HEK293T (cell line): ENCODE data around the gene RTRAF.

ENCODE experiments used
- CTCF ChIA-PET: fragments of 350-600 bp; formaldehyde crosslinking; extraction: SDS; loops from one replicate; lab custom pipeline; 2021; ENCODE audit warnings: antibody characterized with exemption, inconsistent platforms; lab: Yijun Ruan, JAX
- POLR2A ChIA-PET: fragments of 350-600 bp; formaldehyde crosslinking; extraction: SDS; loops from one replicate; lab custom pipeline; 2020; ENCODE audit warnings: antibody characterized with exemption, inconsistent platforms; lab: Yijun Ruan, JAX
- DNase-seq: peaks from one replicate; pipeline ENCODE4 v3.0.0; 2012; ENCODE audit warnings: mixed read lengths; ENCODE audit errors: extremely low spot score
- ARNT ChIP-seq: fragments of 450-650 bp; IDR thresholded peaks from 2 replicates; pipeline ENCODE4 v1.6.1; 2017; ENCODE audit warnings: mild to moderate bottlenecking
- BHLHE40 ChIP-seq: fragments of 450-650 bp; IDR thresholded peaks from 2 replicates; pipeline ENCODE4 v1.6.1; 2016; ENCODE audit warnings: mild to moderate bottlenecking, moderate library complexity, borderline replicate concordance
- CTBP1 ChIP-seq: fragments of 450-650 bp; IDR thresholded peaks from 2 replicates; pipeline ENCODE4 v1.6.1; 2016; ENCODE audit warnings: borderline replicate concordance
- ELF4 ChIP-seq: fragments of 450-650 bp; IDR thresholded peaks from 2 replicates; pipeline ENCODE4 v1.6.1; 2017; ENCODE audit warnings: antibody characterized with exemption
- FOXA1 ChIP-seq: fragments of 450-650 bp; IDR thresholded peaks from 2 replicates; pipeline ENCODE4 v1.6.1; 2016; ENCODE audit warnings: mild to moderate bottlenecking
- FOXK2 ChIP-seq: fragments of 450-650 bp; IDR thresholded peaks from 2 replicates; pipeline ENCODE4 v1.6.1; 2016; ENCODE audit warnings: mild to moderate bottlenecking
- FOXM1 ChIP-seq: fragments of 450-650 bp; IDR thresholded peaks from 2 replicates; pipeline ENCODE4 v1.6.1; 2017; ENCODE audit warnings: mild to moderate bottlenecking, borderline replicate concordance
- HDGF ChIP-seq: fragments of 450-650 bp; IDR thresholded peaks from 2 replicates; pipeline ENCODE4 v1.6.1; 2017; ENCODE audit warnings: antibody characterized with exemption, borderline replicate concordance
- L3MBTL2 ChIP-seq: fragments of 450-650 bp; conservative IDR thresholded peaks from 2 replicates; pipeline ENCODE4 v1.6.1; 2016; ENCODE audit warnings: mild to moderate bottlenecking
- LEF1 ChIP-seq: fragments of 450-650 bp; IDR thresholded peaks from 2 replicates; pipeline ENCODE4 v1.6.1; 2017; ENCODE audit warnings: mild to moderate bottlenecking, borderline replicate concordance
- NFRKB ChIP-seq: fragments of 450-650 bp; IDR thresholded peaks from 2 replicates; pipeline ENCODE4 v1.6.1; 2016; ENCODE audit warnings: mild to moderate bottlenecking, moderate library complexity
- PKNOX1 ChIP-seq: fragments of 450-650 bp; IDR thresholded peaks from 2 replicates; pipeline ENCODE4 v1.6.1; 2016
- SP1 ChIP-seq: fragments of 450-650 bp; IDR thresholded peaks from 2 replicates; pipeline ENCODE4 v1.6.1; 2017
- SUZ12 ChIP-seq: fragments of 450-650 bp; IDR thresholded peaks from 2 replicates; pipeline ENCODE4 v1.6.1; 2016; ENCODE audit warnings: mild to moderate bottlenecking
- TARDBP ChIP-seq: fragments of 450-650 bp; IDR thresholded peaks from 2 replicates; pipeline ENCODE4 v1.6.1; 2016
- ZNF384 ChIP-seq: fragments of 450-650 bp; IDR thresholded peaks from 2 replicates; pipeline ENCODE4 v1.6.1; 2016

RTRAF gene

GRCh38 chr14:51996148-51996746 is 6.9 kb downstream of the RTRAF start:
- CTCF ChIA-PET = interaction anchor here (0.6 to 2.1 kb wide), 7 partner anchors 18 to 417 kb away, joined by 3 to 5 read pairs (median 3); no protein-coding TSS in a partner anchor
- POLR2A ChIA-PET = no interaction called here
- TF ChIP-seq BHLHE40 (no peak), HDGF (no peak), SP1 (no peak), L3MBTL2 (no peak), CTBP1 (no peak), PKNOX1 (no peak), ARNT (no peak), LEF1 (no peak), FOXK2 (no peak), ZNF384 (no peak), FOXA1 (no peak), NFRKB (no peak), ELF4 (no peak), FOXM1 (no peak), SUZ12 (no peak)

GRCh38 chr14:51998348-51998747 is 9.0 kb downstream of the RTRAF start:
- no peak for DNase-seq
- CTCF ChIA-PET = no interaction called here
- POLR2A ChIA-PET = no interaction called here
- no peak for TF ChIP-seq ELF4

More at GRCh38 chr14:51996148-51996746, 6.9 kb downstream of the RTRAF start:
- no peak for DNase-seq

- DNase-seq = no peak
- CTCF ChIA-PET = no interaction called here
- POLR2A ChIA-PET = no interaction called here
- no peak for TF ChIP-seq BHLHE40
- no peak for TF ChIP-seq FOXM1
- TF ChIP-seq CTBP1 = no peak
- no peak for TF ChIP-seq LEF1
- no peak for TF ChIP-seq NFRKB
- TF ChIP-seq ELF4 = no peak
- no peak for TF ChIP-seq PKNOX1
- TF ChIP-seq L3MBTL2 = no peak
Measured at GRCh38 chr14:51999084-51999483, 9.7 kb downstream of the RTRAF start.

GRCh38 chr14:52000019-52000582 is 10.8 kb downstream of the RTRAF start:
- CTCF ChIA-PET = no interaction called here
- POLR2A ChIA-PET = no interaction called here
- no peak for TF ChIP-seq ELF4
- TF ChIP-seq L3MBTL2 = no peak
- TF ChIP-seq FOXA1 = no peak
- no peak for TF ChIP-seq ZNF384
- no peak for TF ChIP-seq ARNT
- TF ChIP-seq SUZ12 = no peak
- TF ChIP-seq CTBP1 = no peak
- TF ChIP-seq LEF1 = no peak
- no peak for TF ChIP-seq FOXM1
- no peak for TF ChIP-seq PKNOX1
- TF ChIP-seq TARDBP = no peak
- no peak for TF ChIP-seq HDGF
- TF ChIP-seq SP1 = no peak
- DNase-seq = no peak

GRCh38 chr14:52000696-52001095 is 11.3 kb downstream of the RTRAF start:
- ChIA-PET POLR2A (no interaction called here), CTCF (no interaction called here)
- DNase-seq = no peak
- TF ChIP-seq FOXA1 = no peak
- TF ChIP-seq SUZ12 = no peak
- TF ChIP-seq ARNT = no peak
- no peak for TF ChIP-seq NFRKB
- TF ChIP-seq SP1 = no peak
- TF ChIP-seq L3MBTL2 = no peak
- no peak for TF ChIP-seq CTBP1
- no peak for TF ChIP-seq BHLHE40
- no peak for TF ChIP-seq TARDBP
- no peak for TF ChIP-seq FOXM1
- TF ChIP-seq ELF4 = no peak
- TF ChIP-seq FOXK2 = no peak
- TF ChIP-seq ZNF384 = no peak
- no peak for TF ChIP-seq HDGF
- TF ChIP-seq PKNOX1 = no peak
- TF ChIP-seq LEF1 = no peak

- TF ChIP-seq LEF1 (no peak), BHLHE40 (no peak), ELF4 (no peak), ZNF384 (no peak), NFRKB (no peak), SUZ12 (no peak), SP1 (no peak), CTBP1 (no peak), FOXM1 (no peak), TARDBP (no peak), FOXA1 (no peak), L3MBTL2 (no peak)
- DNase-seq = no peak
- POLR2A ChIA-PET = no interaction called here
- CTCF ChIA-PET = interaction anchor here (1.0 kb wide), 1 partner anchor 24 kb away, joined by 6 read pairs; no protein-coding TSS in a partner anchor
Measured at GRCh38 chr14:52002542-52002941, 13.2 kb downstream of the RTRAF start.
